ENCODE results near the gene ELFN1.

Gene ELFN1

DNA sequence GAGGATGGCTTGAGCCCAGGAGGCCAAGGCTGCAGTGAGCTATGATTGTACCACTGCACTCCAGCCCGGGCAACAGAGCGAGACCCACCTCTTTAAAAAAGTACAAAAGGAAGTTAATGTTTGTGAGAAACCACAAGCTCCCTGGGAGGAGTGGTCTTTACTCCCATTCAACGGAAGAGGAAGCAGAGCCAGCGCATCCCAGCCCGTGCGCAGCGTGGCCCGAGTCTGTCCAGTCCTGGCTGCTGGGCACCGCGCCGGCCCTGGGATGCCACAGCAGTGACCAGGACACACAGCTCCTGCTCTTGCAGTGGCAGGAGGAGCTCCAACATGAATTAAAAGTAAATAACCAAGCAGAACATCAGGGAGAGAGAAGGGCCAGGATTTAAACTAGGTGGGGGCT, 68.4 kb downstream of the ELFN1 start:
- H3K4me3 ChIP-seq (ENCODE audit: low read depth, low read length), result no peak overlapping the region
- TF ChIP-seq, protein P1, sequence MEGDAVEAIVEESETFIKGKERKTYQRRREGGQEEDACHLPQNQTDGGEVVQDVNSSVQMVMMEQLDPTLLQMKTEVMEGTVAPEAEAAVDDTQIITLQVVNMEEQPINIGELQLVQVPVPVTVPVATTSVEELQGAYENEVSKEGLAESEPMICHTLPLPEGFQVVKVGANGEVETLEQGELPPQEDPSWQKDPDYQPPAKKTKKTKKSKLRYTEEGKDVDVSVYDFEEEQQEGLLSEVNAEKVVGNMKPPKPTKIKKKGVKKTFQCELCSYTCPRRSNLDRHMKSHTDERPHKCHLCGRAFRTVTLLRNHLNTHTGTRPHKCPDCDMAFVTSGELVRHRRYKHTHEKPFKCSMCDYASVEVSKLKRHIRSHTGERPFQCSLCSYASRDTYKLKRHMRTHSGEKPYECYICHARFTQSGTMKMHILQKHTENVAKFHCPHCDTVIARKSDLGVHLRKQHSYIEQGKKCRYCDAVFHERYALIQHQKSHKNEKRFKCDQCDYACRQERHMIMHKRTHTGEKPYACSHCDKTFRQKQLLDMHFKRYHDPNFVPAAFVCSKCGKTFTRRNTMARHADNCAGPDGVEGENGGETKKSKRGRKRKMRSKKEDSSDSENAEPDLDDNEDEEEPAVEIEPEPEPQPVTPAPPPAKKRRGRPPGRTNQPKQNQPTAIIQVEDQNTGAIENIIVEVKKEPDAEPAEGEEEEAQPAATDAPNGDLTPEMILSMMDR (IDR thresholded peaks at IDR 0.05; ENCODE audit: low read depth, low read length), result no peak

DNA sequence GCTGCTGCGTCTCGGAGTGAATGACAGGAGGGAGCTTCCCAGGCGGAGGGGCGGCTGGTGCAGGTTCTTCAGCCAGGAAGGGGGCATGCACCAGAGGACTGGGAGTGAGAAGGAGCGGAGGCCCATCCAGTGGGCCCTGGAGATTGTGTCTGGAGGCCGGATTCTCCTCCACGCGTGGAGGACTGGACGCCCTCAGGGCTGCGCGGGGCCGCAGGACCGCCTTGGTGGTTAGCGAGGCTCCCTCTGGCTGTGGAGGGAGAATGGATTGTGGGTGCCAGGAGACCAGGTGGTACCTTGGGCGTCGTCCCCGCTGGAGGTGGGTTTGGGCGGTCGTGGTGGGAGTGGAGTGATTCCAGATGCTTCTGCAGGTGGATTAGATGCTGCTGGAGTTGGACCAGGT, 68.9 kb downstream of the ELFN1 start:
- TF ChIP-seq, protein P1 (IDR thresholded peaks at IDR 0.05; ENCODE audit: low read depth, low read length), result no peak
- no peak overlapping the region for H3K4me3 ChIP-seq (ENCODE audit: low read depth, low read length)

DNA sequence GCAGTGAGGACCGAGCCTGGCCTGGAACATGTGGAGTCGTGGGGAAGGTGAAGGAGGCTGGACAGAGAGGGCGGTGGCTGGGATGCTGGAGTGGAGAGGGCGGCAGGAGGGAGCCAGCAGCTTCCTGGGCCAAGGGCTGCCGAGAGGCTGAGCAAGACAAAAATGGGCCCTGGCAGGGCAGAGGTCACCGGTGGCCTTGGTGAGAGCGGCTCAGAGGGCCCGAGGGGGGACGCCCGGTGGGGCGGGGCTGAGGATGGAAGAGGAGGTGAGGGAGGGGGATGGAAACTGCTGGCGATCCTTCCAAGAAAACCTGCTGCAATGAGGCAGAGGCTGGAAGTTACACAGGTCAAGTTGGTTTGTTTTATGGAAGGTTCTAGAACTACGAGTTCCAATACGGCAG, 69.5 kb downstream of the ELFN1 start:
- TF ChIP-seq, protein P1 (IDR thresholded peaks at IDR 0.05; ENCODE audit: low read depth, low read length), result no peak
- no peak overlapping the region for H3K4me3 ChIP-seq (ENCODE audit: low read depth, low read length)

DNA sequence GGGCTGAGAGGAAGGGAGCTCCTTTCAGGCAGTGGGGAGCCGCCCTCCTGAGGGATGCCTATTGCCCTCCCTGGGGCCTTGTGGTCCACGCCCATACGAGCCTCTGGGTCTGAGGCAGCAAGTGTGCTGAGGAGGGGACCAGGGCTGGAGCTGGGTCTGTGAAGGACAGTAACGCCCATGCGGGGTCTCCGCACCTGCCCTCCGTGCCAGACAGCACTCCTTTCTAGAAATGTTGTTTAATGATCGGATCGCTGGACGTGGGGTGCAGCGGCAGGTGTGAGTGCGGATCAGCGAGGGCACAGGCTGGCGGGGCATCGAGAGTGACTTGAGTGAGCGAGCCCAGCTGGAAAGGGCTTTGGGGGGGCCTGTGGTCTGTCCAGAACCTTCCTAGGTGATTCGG, 70.1 kb downstream of the ELFN1 start:
- H3K4me3 ChIP-seq (ENCODE audit: low read depth, low read length), result no peak overlapping the region
- TF ChIP-seq, protein P1 (IDR thresholded peaks at IDR 0.05; ENCODE audit: low read depth, low read length), result no peak

DNA sequence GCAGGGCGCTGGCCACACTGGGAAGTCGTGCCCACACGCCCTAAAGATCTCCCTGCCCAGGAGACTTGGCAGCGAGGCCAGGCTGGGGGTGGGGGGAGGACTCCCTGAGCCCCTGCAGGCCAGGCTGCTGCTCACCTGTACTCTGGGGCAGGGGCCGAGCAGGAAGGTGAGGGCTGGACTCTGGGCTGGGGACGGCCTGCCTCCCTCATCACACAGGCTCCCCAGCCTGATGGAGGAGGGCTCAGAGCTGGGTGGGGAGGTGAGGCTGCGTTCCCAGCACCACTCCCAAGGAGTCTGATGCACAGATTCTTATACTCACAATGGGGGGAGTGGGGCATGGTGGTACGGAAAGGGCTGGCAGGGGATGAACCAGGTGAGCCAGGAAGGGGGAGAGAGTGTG, 71.2 kb downstream of the ELFN1 start:
- no peak overlapping the region for H3K4me3 ChIP-seq (ENCODE audit: low read depth, low read length)
- TF ChIP-seq, protein P1 (IDR thresholded peaks at IDR 0.05; ENCODE audit: low read depth, low read length), result no peak

DNA sequence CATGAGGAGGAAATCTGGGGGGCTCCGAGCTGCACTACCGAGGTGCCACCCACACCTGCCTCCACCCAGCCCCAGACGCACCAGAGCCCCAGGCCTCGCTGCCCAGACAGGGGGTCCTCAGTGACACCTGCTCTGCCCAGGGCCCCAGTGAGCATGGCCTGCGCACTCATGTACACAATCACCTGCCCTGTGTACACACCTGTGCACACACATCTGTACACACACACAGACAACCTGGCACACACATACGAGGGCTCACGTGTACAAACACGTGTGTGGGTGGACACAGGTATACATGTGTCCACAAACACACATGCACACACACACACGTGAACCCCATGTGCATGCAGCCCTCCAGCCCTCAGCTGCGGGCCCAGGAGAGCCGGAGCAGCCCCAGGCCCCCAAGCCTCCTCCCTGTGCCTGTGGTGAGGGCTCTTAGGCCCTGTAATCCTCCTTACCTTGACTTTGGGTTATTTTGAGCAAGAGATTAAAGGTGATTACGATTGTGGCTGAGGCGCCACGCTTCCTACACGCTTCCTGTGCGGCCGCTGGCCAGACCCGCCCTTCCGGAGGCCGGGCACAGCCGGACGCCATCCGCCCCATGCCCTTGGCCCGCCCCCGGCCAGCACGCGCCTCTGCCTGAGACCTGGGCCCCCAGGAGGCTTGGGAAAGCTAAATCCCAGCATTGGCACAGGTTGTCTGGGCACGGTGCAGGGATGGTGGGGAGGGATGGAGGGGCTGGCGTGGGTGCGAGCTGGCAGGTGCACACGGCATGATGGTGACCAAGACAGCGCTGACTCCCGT, 71.9 kb downstream of the ELFN1 start:
- H3K4me3 ChIP-seq (ENCODE audit: low read depth, low read length), result no peak overlapping the region
- TF ChIP-seq, protein P1 (IDR thresholded peaks at IDR 0.05; ENCODE audit: low read depth, low read length), result no peak

DNA sequence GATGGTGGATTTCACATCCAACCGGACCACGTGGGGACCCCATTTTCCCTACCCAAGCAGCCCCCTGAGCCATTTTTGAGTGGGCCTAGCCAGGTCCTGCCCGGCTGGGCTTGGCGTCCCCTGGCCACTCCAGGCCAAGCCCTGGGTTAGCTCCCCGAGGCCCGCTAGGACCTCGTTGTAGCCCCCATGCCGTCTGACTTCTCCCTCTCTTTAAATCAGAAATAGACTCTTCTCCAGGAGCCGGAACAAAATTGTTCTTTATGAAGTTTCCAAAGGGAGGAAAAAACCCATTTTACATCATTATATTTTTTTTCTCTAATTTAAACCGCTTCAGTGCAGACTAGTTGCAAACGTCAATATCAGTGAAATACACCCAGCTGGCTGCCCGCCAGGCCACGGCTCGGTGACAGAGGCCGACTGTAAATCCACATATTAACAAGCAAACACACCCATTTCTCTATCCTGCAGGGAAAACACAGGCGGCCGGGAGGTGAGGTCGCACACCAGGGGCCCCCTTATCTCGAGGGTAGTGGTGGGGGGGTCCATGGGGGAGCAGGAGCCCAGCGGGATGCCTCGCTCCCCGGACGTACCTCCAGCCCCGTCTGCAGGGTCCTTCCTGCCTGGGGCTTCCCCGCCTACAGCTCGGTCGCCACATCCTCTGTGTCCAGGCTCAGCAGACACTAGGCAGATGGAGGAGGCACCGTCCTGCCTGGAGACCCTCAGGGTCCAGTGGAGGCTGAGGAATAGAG, 72.7 kb downstream of the ELFN1 start:
- TF ChIP-seq, protein P1 (IDR thresholded peaks at IDR 0.05; ENCODE audit: low read depth, low read length), result no peak
- no peak overlapping the region for H3K4me3 ChIP-seq (ENCODE audit: low read depth, low read length)
